GM19438 (cell line): Measurements from ENCODE around the gene CSAG3.

Experiments used
- ATAC-seq: cut with Tn5 transposase; IDR thresholded peaks from one replicate; pipeline ENCODE4 v1.9.1; 2021; ENCODE audit warnings: low read depth; ENCODE audit not compliant: unreplicated experiment

The CSAG3 gene

DNA sequence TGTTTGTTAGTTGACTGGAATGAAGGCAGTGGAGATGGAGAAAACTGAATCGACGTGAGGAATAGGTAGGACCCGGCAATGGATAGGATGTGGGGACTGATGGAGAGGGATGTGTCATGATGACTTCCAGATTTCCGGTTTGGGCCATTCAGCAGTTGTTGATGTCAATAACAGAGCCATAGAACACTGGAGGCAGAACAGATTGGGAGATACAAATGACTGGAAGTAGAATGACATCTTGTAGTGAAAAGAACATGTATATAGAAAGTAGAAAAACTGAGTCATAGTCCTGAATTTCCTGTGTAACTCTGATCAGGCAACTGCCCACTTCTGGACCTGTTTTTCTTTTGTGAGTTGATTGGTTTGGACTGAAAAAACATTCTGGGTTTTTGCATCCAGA lies 47.0 kb downstream of the CSAG3 start:
- ATAC-seq: no peak
